Measurements from ENCODE around the gene DOK7. TPM values are rescaled to one million over a fixed set of nuclear protein-coding genes. Genes with fewer than 3 reads are reported as not detected.

Gene DOK7
- total and polyA plus RNA-seq, 2 donors (not counting 1 experiment from before 2014, with no cell fraction given): 0.17 TPM; not detected in 1

- H3K79me2 ChIP-seq (ENCODE audit: control insufficient read depth, insufficient read depth, low read length): no peaks in the 10 kb centered on the region
- H3K4me1 ChIP-seq (ENCODE audit: control insufficient read depth, extremely low read depth, insufficient read depth, low read length): no peaks in the 10 kb centered on the region
- no peak overlapping the region for H2AFZ ChIP-seq (ENCODE audit: low read length)
- TF ChIP-seq EZH2 (IDR thresholded peaks at IDR 0.05; ENCODE audit: low read length, missing control alignments) (no peak), CTCF (conservative IDR thresholded peaks at IDR 0.05 in 1 of 2, IDR thresholded peaks at IDR 0.05 in 1 of 2; ENCODE audit: low read depth in 1 of 2, low read length in 2 of 2) (no peak)
- no peaks in the 10 kb centered on the region for H3K36me3 ChIP-seq (ENCODE audit: control insufficient read depth, insufficient read depth, low read length)
- no peak overlapping the region for H3K27ac ChIP-seq (ENCODE audit: insufficient read depth, low read length)
- H4K20me1 ChIP-seq (ENCODE audit: control insufficient read depth, extremely low read depth, insufficient read depth, low read length): no peaks in the 10 kb centered on the region
- H3K9ac ChIP-seq (ENCODE audit: insufficient read depth, low read length): no peak overlapping the region
- no peak overlapping the region for H3K4me3 ChIP-seq (replicated peaks in 1 of 4; ENCODE audit: control extremely low read depth in 1 of 4, insufficient read depth in 1 of 4, low read depth in 3 of 4, low read length in 4 of 4)
- no peak overlapping the region for H3K4me2 ChIP-seq (ENCODE audit: extremely low read depth, insufficient read depth, low read length)
- peaks cover 4% of the 10 kb centered on the region for H3K27me3 ChIP-seq (ENCODE audit: control insufficient read depth, insufficient read depth, low read length)
- peaks cover 3% of the 10 kb centered on the region for H3K9me3 ChIP-seq (ENCODE audit: control insufficient read depth, insufficient read depth, low read depth, low read length)
- no peak for DNase-seq (ENCODE audit: low read depth in 2 of 2)
Observed at GRCh38 chr4:3473181-3473950, 10.3 kb downstream of the DOK7 start.

GRCh38 chr4:3473996-3474765 lies 11.1 kb downstream of the DOK7 start:
- DNase-seq (ENCODE audit: low read depth in 2 of 2): no peak
- TF ChIP-seq CTCF (conservative IDR thresholded peaks at IDR 0.05 in 1 of 2, IDR thresholded peaks at IDR 0.05 in 1 of 2; ENCODE audit: low read depth in 1 of 2, low read length in 2 of 2) (no peak), EZH2 (IDR thresholded peaks at IDR 0.05; ENCODE audit: low read length, missing control alignments) (no peak)
- Histone ChIP-seq H3K4me2 (ENCODE audit: extremely low read depth, insufficient read depth, low read length) (no peak overlapping the region), H3K4me1 (ENCODE audit: control insufficient read depth, extremely low read depth, insufficient read depth, low read length) (no peaks in the 10 kb centered on the region), H3K36me3 (ENCODE audit: control insufficient read depth, insufficient read depth, low read length) (no peaks in the 10 kb centered on the region), H2AFZ (ENCODE audit: low read length) (no peak overlapping the region), H3K27me3 (ENCODE audit: control insufficient read depth, insufficient read depth, low read length) (peaks cover 4% of the 10 kb centered on the region), H3K27ac (ENCODE audit: insufficient read depth, low read length) (no peak overlapping the region), H3K4me3 (replicated peaks in 1 of 4; ENCODE audit: control extremely low read depth in 1 of 4, insufficient read depth in 1 of 4, low read depth in 3 of 4, low read length in 4 of 4) (no peak overlapping the region), H3K9ac (ENCODE audit: insufficient read depth, low read length) (no peak overlapping the region), H3K79me2 (ENCODE audit: control insufficient read depth, insufficient read depth, low read length) (no peaks in the 10 kb centered on the region), H3K9me3 (ENCODE audit: control insufficient read depth, insufficient read depth, low read depth, low read length) (no peaks in the 10 kb centered on the region), H4K20me1 (ENCODE audit: control insufficient read depth, extremely low read depth, insufficient read depth, low read length) (no peaks in the 10 kb centered on the region)

- DNase-seq (ENCODE audit: low read depth in 2 of 2): no peak
- no peaks in the 10 kb centered on the region for H3K27me3 ChIP-seq (ENCODE audit: control insufficient read depth, insufficient read depth, low read length)
Observed at GRCh38 chr4:3475041-3475712, 12.1 kb downstream of the DOK7 start.

More at GRCh38 chr4:3475041-3475712, 12.1 kb downstream of the DOK7 start:
- Histone ChIP-seq H3K9me3 (ENCODE audit: control insufficient read depth, insufficient read depth, low read depth, low read length) (no peaks in the 10 kb centered on the region), H2AFZ (ENCODE audit: low read length) (no peak overlapping the region), H3K9ac (ENCODE audit: insufficient read depth, low read length) (no peak overlapping the region), H4K20me1 (ENCODE audit: control insufficient read depth, extremely low read depth, insufficient read depth, low read length) (no peaks in the 10 kb centered on the region), H3K27ac (ENCODE audit: insufficient read depth, low read length) (no peak overlapping the region), H3K79me2 (ENCODE audit: control insufficient read depth, insufficient read depth, low read length) (no peaks in the 10 kb centered on the region), H3K36me3 (ENCODE audit: control insufficient read depth, insufficient read depth, low read length) (no peaks in the 10 kb centered on the region), H3K4me1 (ENCODE audit: control insufficient read depth, extremely low read depth, insufficient read depth, low read length) (no peaks in the 10 kb centered on the region), H3K4me3 (replicated peaks in 1 of 4; ENCODE audit: control extremely low read depth in 1 of 4, insufficient read depth in 1 of 4, low read depth in 3 of 4, low read length in 4 of 4) (no peak overlapping the region), H3K4me2 (ENCODE audit: extremely low read depth, insufficient read depth, low read length) (no peak overlapping the region)
- TF ChIP-seq CTCF (conservative IDR thresholded peaks at IDR 0.05 in 1 of 2, IDR thresholded peaks at IDR 0.05 in 1 of 2; ENCODE audit: low read depth in 1 of 2, low read length in 2 of 2) (no peak), EZH2 (IDR thresholded peaks at IDR 0.05; ENCODE audit: low read length, missing control alignments) (no peak)

Measured in fibroblast of lung (primary cell).